Activated CD4-positive, alpha-beta T cell treated with anti-CD3 and anti-CD28 coated beads, Interleukin-2, amount 10 ng/mL, durations not matched to agents 7 days and 5 days (primary cell): ENCODE data around the gene CMTM3. TPM values are rescaled to one million over a fixed set of nuclear protein-coding genes. Genes with fewer than 3 reads are reported as not detected.
"Not testable (repeated sequence)": the region's sequence is repeated elsewhere in the genome, so short reads cannot be mapped to it uniquely, and the experiment has no call there.

Source experiments
- CTCF ChIA-PET: fragments of 350-600 bp; sonication (Branson Sonifier 250); formaldehyde crosslinking; loops from one replicate; lab custom pipeline; 2021; ENCODE audit warnings: antibody characterized with exemption; lab: Charles Lee
- POLR2A ChIA-PET: fragments of 350-600 bp; sonication (Branson Sonifier 250); formaldehyde crosslinking; loops from one replicate; lab custom pipeline; 2021; ENCODE audit warnings: antibody characterized with exemption; lab: Charles Lee
- DNase-seq: peaks from one replicate; pipeline ENCODE4 v3.0.0-alpha.2; 2020
- H3K27ac Mint-ChIP-seq: one replicate; pipeline ENCODE4 v1.8.0; 2021; ENCODE audit warnings: mild to moderate bottlenecking, moderate library complexity, mixed read lengths
- H3K27me3 Mint-ChIP-seq: one replicate; pipeline ENCODE4 v1.8.0; 2021; ENCODE audit warnings: mixed read lengths
- H3K36me3 Mint-ChIP-seq: one replicate; pipeline ENCODE4 v1.8.0; 2021; ENCODE audit warnings: low read depth, mixed read lengths
- H3K4me1 Mint-ChIP-seq: one replicate; pipeline ENCODE4 v1.8.0; 2021; ENCODE audit warnings: mixed read lengths
- H3K4me3 Mint-ChIP-seq: one replicate; pipeline ENCODE4 v1.8.0; 2021; ENCODE audit warnings: mild to moderate bottlenecking, moderate library complexity, mixed read lengths
- H3K9me3 Mint-ChIP-seq: one replicate; pipeline ENCODE4 v1.8.0; 2021; ENCODE audit warnings: mixed read lengths
- total RNA-seq, 2 experiments: library from RNA; stranded (reverse); gene quantifications; one replicate each; pipeline ENCODE4 v1.2.3, GENCODE V29; 2021

Gene CMTM3
- total RNA-seq, 2 experiments from 2014 or later: 100 to 107 TPM

DNA sequence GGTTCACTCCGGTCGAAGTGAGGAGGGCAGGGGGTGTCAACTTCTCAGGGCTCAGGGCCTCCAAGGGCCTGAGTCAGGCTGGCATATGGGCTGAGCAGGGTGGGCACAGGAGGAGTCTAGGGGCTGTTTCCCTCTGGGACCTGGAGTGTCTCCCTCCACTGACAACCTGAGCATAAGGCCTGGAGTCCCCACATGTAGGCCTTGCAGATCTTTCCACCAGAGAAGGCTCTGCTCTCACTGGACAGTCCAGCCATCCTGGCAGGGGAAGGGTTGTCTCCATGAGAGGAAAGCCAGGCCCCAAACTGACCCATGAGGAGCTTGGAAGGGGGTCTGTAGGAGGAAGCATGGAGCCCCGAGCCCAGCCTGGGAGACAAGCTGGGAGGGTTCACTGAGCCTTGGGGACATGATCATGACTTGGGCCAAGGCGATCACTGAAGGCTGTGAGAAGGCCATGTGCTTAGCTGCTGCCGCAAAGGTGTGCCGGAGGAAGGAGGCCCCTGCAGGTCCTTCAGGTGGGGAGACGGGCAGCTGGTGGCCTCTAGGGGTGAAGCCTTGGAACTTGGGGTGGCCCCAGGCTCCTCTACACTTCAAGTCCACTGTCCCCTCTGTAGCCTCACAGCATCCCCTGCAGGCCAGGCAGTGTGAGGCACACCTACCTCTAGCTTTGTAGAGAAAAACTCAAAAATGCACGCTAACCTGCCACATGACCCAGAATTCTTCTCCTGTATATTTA lies 15.4 kb upstream of the CMTM3 start:
- peak overlapping the region; percentile 49 for H3K4me3 Mint-ChIP-seq
- ChIA-PET POLR2A (interaction anchor here (0.6 to 1.3 kb wide), 2 partner anchors 19 to 36 kb away, joined by 3 to 4 read pairs; no protein-coding TSS in a partner anchor), CTCF (interaction anchor here (0.5 to 2.6 kb wide), 27 partner anchors 9 to 279 kb away, joined by 3 to 24 read pairs (median 5); partner anchors contain the start of gene CMTM2)
- DNase-seq: peak; percentile 72
- no peaks in the 10 kb centered on the region for H3K36me3 Mint-ChIP-seq
- peak overlapping the region; percentile 71 for H3K27ac Mint-ChIP-seq
- no peaks in the 10 kb centered on the region for H3K27me3 Mint-ChIP-seq
- peaks cover 53% of the 10 kb centered on the region for H3K4me1 Mint-ChIP-seq
- peaks cover 3% of the 10 kb centered on the region for H3K9me3 Mint-ChIP-seq

DNA sequence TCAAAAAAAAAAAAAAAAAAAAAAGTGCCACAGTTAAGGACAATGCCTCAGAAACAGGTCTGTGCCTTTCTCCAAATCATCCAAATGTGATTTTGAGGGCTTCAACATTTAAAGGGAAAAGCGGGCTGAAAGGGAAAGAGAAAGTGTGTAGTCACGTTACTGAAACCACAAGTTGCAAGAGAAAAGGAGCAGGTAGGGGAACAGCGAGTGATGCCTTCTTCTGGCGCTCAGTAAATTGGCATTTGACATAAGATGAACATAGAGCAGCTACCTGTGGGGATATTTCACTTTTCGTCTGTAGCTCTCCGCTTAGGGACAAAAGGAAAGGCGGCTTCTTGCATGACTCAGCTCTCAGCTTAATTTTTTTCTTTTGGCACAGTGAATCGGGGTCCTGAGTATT lies 14.2 kb upstream of the CMTM3 start:
- Mint-ChIP-seq H3K9me3 (peaks cover 3% of the 10 kb centered on the region), H3K27ac (peak overlapping the region; percentile 81), H3K27me3 (no peaks in the 10 kb centered on the region), H3K4me1 (peaks cover 57% of the 10 kb centered on the region), H3K4me3 (peak overlapping the region; percentile 67), H3K36me3 (no peaks in the 10 kb centered on the region)
- POLR2A ChIA-PET: interaction anchor here (0.7 to 1.3 kb wide), 2 partner anchors 18 to 68 kb away, joined by 3 read pairs; no protein-coding TSS in a partner anchor
- CTCF ChIA-PET: interaction anchor here (0.9 to 2.6 kb wide), 11 partner anchors 8 to 184 kb away, joined by 3 to 24 read pairs (median 9); no protein-coding TSS in a partner anchor
- DNase-seq: peak; percentile 64

DNA sequence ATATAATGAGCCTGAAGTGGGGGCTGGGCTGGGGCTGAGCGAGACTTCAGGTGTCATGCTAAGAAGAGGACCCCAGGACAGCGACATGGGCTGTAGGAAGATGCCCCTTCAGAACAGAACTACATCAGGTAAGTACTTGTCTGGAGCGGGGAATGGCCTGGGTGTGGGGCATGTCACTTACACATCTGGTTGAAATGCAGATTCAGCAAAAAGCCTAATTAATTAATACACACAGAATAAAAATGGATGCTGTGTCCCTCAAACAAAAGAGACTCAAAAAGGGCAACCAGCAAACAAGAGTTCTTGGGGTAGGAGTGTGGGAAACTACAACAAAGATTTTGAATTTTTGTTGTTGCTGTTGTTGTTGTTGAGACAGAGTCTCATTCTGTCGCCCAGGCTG lies 13.5 kb upstream of the CMTM3 start:
- CTCF ChIA-PET: interaction anchor here (0.9 to 2.6 kb wide), 9 partner anchors 7 to 185 kb away, joined by 3 to 24 read pairs (median 9); no protein-coding TSS in a partner anchor
- no peak for DNase-seq
- Mint-ChIP-seq H3K27ac (no peak overlapping the region), H3K4me1 (peaks cover 52% of the 10 kb centered on the region), H3K27me3 (no peaks in the 10 kb centered on the region), H3K9me3 (peaks cover 3% of the 10 kb centered on the region), H3K36me3 (no peaks in the 10 kb centered on the region), H3K4me3 (peak overlapping the region; percentile 67)
- POLR2A ChIA-PET: interaction anchor here (0.7 kb wide), 1 partner anchor 69 kb away, joined by 3 read pairs; no protein-coding TSS in a partner anchor

DNA sequence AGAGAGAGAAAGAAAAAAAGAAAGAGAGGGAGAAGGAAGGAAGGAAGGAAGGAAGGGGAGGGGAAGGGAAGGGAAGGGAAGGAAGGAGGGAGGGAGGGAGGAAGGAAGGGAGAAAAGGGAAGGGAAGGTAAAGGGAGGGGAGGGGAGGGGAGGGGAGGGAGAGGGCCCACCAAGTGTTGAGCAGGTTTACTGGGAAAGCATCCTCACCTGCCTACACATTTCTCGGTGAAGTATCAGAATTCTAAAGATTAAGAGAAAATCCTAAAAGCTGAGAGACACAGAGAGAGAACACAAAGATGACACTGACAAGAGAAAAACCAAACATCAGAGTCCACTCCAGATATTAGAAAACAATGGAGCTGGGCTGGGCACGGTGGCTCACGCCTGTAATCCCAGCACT lies 12.3 kb upstream of the CMTM3 start:
- POLR2A ChIA-PET: no interaction called here
- CTCF ChIA-PET: interaction anchor here (1.5 kb wide), 1 partner anchor 16 kb away, joined by 5 read pairs; no protein-coding TSS in a partner anchor

DNA sequence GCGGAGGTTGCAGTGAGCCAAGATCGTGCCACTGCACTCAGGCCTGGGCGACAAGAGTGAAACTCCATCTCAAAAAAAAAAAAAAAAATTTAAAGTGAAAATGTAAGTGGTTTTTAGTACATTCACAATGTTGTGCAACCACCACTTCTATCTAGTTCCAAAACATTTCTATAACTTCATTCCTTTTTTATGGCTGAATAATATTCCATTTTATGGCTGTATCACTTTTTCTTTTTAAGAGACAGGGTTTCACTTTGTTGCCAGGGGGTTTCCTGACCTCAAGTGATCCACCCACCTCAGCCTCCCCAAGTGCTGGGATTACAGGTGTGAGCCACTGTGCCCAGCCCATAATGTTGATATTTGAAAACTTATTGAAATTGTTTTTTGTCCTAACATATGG lies 11.7 kb upstream of the CMTM3 start:
- Mint-ChIP-seq H3K36me3 (no peaks in the 10 kb centered on the region), H3K4me3 (no peak overlapping the region), H3K9me3 (peaks cover 3% of the 10 kb centered on the region), H3K27ac (no peak overlapping the region), H3K27me3 (no peaks in the 10 kb centered on the region), H3K4me1 (peaks cover 57% of the 10 kb centered on the region)
- ChIA-PET POLR2A (no interaction called here), CTCF (interaction anchor here (0.6 to 1.5 kb wide), 2 partner anchors 10 to 15 kb away, joined by 3 to 5 read pairs; no protein-coding TSS in a partner anchor)
- DNase-seq: no peak

More for the DNA sequence above, 12.3 kb upstream of the CMTM3 start:
- Mint-ChIP-seq H3K36me3 (no peaks in the 10 kb centered on the region), H3K4me1 (peaks cover 57% of the 10 kb centered on the region), H3K27ac (peak overlapping the region; percentile 41), H3K9me3 (peaks cover 3% of the 10 kb centered on the region), H3K4me3 (no peak overlapping the region), H3K27me3 (no peaks in the 10 kb centered on the region)
- no peak for DNase-seq

DNA sequence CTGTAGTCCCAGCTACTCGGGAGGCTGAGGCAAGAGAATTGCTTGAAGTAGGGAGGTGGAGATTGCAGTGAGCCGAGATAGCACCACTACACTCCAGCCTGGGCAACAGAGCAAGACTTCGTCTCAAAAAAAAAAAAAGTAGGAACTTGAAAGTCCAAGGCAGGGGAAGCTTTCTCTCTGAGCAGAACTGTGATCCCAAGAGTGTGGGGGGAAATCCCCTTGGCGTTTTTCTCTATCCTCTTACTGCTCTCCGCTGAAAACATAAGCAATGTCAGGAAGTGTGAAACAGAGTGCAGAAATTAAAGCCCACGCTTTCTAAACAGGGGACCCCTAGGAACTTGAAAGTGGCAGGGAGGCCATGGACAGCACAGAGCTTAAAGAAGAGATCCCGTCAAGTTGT lies 9.8 kb upstream of the CMTM3 start:
- Mint-ChIP-seq H3K36me3 (no peaks in the 10 kb centered on the region), H3K27ac (no peak overlapping the region), H3K4me3 (no peak overlapping the region), H3K9me3 (peaks cover 3% of the 10 kb centered on the region), H3K4me1 (peaks cover 54% of the 10 kb centered on the region), H3K27me3 (no peaks in the 10 kb centered on the region)
- no peak for DNase-seq
- ChIA-PET POLR2A (interaction anchor here (0.6 kb wide), 1 partner anchor 43 kb away, joined by 3 read pairs; no protein-coding TSS in a partner anchor), CTCF (interaction anchor here (0.6 kb wide), 1 partner anchor 1202 kb away, joined by 3 read pairs; no protein-coding TSS in a partner anchor)

DNA sequence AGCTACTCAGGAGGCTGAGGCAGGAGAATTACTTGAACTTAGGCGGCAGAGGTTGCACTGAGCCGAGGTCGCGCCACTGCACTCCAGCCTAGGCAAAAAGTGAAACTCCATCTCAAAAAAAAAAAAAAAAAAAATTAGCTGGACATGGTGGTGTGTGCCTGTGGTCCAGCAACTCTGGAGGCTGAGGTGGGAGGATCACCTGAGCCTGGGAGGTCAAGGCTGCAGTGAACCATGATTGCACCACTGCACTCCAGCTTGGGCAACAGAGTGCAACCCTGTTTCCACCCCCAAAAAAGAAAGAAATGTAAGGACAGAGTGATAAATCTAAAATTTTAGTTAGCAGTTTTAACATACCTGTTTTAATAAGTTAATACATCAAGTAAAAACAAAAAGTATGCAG lies 7.9 kb upstream of the CMTM3 start:
- H3K9me3 Mint-ChIP-seq: peaks cover 10% of the 10 kb centered on the region
- DNase-seq, H3K36me3 Mint-ChIP-seq, POLR2A ChIA-PET, H3K27me3 Mint-ChIP-seq, H3K4me3 Mint-ChIP-seq: not testable (repeated sequence)
- peak overlapping the region; percentile 91 for H3K27ac Mint-ChIP-seq
- CTCF ChIA-PET: interaction anchor here (0.6 to 4.7 kb wide), 5 partner anchors 12 to 188 kb away, joined by 3 to 25 read pairs (median 3); partner anchors contain the start of gene CKLF
- peaks cover 51% of the 10 kb centered on the region for H3K4me1 Mint-ChIP-seq

DNA sequence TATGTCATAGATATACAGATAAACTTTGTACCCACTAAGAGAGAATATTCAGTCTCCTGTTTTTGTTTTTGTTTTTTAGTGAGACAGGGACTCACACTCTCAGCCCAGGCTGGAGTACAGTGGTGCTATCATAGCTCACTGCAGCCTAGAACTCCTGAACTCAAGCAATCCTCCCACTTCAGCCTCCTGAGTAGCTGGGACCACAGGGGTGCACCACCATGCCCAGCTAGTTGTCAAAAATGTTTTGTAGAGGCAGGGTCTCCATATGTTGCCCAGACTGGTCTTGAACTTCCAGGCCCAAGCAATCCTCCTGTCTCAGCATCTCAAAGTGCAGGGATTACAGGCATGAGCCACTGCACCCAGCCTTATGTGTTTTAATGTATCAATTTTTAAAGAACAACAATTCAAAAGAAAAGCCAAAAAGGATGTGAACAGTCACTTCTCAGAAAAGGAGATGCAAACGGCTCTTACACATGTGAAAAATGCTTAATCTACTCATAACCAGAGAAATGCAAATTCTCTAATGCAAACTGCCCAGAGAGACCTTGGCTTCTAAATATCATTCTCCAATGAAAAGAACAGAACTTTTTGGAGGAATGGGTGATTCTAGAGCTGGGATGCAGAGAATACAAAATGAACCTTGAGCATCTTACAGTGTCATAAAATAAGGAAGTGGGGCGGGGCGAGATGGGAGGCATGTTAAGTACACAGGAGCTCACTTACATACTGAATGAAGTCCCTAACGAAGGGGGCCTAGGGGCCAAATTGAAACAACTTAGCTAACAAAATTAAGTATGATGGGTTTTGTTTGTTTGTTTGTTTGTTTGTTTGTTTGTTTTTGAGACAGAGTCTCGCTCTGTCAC lies 7.3 kb upstream of the CMTM3 start:
- Mint-ChIP-seq H3K36me3 (peaks cover 11% of the 10 kb centered on the region), H3K9me3 (peaks cover 10% of the 10 kb centered on the region), H3K4me3 (peak overlapping the region; percentile 42), H3K27me3 (no peaks in the 10 kb centered on the region), H3K27ac (peak overlapping the region; percentile 91), H3K4me1 (peaks cover 48% of the 10 kb centered on the region)
- ChIA-PET CTCF (interaction anchor here (0.9 to 4.7 kb wide), 5 partner anchors 7 to 82 kb away, joined by 3 to 25 read pairs (median 3); no protein-coding TSS in a partner anchor), POLR2A (interaction anchor here (0.9 kb wide), 1 partner anchor 33 kb away, joined by 4 read pairs; no protein-coding TSS in a partner anchor)
- peak; percentile 33 for DNase-seq

DNA sequence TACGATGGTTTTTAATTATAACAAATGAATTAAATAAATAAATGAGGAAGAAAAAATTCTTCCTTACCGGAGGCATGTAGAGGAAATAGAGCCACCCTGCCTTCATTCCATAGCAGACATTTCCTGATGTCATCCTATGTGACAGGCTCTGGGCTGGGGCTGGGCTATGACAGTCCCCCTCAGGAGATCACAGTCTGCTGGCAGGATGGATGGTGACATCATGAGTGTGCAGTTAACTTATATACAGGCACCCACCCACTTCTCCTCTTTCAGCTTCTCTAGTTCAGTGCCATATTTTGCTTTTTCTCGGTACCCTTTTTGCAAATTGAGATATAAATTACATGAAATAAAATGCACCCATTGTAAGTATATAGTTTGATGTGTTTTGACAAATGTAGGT lies 6.4 kb upstream of the CMTM3 start:
- ChIA-PET CTCF (interaction anchor here (0.7 to 4.7 kb wide), 7 partner anchors 8 to 192 kb away, joined by 3 to 25 read pairs (median 4); no protein-coding TSS in a partner anchor), POLR2A (interaction anchor here (0.9 kb wide), 1 partner anchor 34 kb away, joined by 4 read pairs; no protein-coding TSS in a partner anchor)
- H3K36me3 Mint-ChIP-seq: peaks cover 11% of the 10 kb centered on the region
- H3K9me3 Mint-ChIP-seq: peaks cover 10% of the 10 kb centered on the region
- H3K27me3 Mint-ChIP-seq: no peaks in the 10 kb centered on the region
- peak overlapping the region; percentile 82 for H3K27ac Mint-ChIP-seq
- H3K4me3 Mint-ChIP-seq: no peak overlapping the region
- H3K4me1 Mint-ChIP-seq: peaks cover 53% of the 10 kb centered on the region
- peak; percentile 29 for DNase-seq

DNA sequence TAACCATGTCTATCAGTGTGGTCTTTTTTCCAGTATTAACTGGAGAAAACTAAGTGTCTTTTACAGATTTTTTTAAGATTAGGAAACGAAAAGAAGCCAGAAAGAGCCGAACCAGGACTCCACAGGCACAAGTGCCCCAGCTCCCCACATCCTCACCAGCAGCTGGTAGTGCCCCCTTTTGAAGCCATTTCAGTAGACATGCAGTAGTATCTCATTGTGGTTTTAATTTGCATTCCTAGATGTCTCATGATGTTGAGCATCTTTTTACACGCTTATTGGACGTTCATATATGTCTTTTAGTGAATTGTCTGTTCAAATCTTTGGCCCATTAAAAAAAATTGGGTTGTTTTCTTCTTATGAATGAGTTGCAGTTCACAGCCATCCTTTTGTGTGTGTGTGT lies 4.8 kb upstream of the CMTM3 start:
- Mint-ChIP-seq H3K27ac (peak overlapping the region; percentile 39), H3K4me3 (no peak overlapping the region), H3K27me3 (no peaks in the 10 kb centered on the region), H3K36me3 (peaks cover 11% of the 10 kb centered on the region), H3K9me3 (peaks cover 7% of the 10 kb centered on the region), H3K4me1 (peaks cover 59% of the 10 kb centered on the region)
- CTCF ChIA-PET: interaction anchor here (4.7 kb wide), 1 partner anchor 9 kb away, joined by 25 read pairs; no protein-coding TSS in a partner anchor
- peak; percentile 32 for DNase-seq
- POLR2A ChIA-PET: no interaction called here

DNA sequence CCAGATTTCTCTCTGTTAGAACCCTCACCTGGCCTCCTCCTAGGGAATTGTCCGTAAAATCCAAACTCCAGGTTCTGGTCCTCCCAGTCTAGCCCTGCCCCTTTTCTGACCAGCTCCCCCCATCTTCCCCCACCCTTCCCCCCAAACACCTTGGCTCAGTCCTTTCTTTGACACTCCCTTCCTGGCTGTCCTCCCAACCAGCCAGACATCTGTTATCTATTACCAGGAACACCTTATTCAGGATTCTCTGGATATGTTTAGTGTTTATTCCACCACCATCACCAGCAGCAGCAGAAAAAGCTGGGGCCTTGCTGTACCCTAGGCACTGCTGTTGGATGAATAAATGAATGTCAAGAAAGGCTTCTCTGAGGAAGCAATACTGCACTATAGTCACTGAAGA lies 4.0 kb upstream of the CMTM3 start:
- no peak for DNase-seq
- POLR2A ChIA-PET: no interaction called here
- no peak overlapping the region for H3K4me3 Mint-ChIP-seq
- peaks cover 7% of the 10 kb centered on the region for H3K9me3 Mint-ChIP-seq
- CTCF ChIA-PET: interaction anchor here (0.8 to 4.7 kb wide), 2 partner anchors 8 to 50 kb away, joined by 4 to 25 read pairs; no protein-coding TSS in a partner anchor
- H3K36me3 Mint-ChIP-seq: peaks cover 11% of the 10 kb centered on the region
- H3K27ac Mint-ChIP-seq: no peak overlapping the region
- peaks cover 55% of the 10 kb centered on the region for H3K4me1 Mint-ChIP-seq
- H3K27me3 Mint-ChIP-seq: no peaks in the 10 kb centered on the region

DNA sequence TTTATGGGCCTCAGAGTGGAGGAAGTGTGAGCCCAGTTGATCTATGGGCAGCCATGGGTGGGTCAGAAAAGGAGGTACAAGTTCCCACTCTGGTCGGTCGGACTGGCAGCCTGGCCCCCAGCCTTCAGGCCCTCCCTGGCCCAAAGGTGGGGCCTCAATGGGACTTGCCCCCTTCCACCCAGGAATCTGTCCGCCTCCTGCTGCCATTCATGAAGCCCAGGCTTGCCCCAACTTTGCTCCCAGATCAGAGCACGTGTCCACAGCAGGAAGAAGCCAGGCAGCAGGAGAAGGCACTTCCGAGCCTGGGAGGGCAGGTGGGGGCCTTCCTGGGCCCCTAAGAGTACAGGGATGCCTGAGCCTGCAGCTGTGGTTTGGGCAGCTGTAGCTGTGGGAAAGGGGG lies 3.0 kb upstream of the CMTM3 start:
- peaks cover 60% of the 10 kb centered on the region for H3K4me1 Mint-ChIP-seq
- peaks cover 13% of the 10 kb centered on the region for H3K36me3 Mint-ChIP-seq
- peaks cover 7% of the 10 kb centered on the region for H3K9me3 Mint-ChIP-seq
- no peak overlapping the region for H3K27ac Mint-ChIP-seq
- ChIA-PET POLR2A (no interaction called here), CTCF (interaction anchor here (1.2 to 1.5 kb wide), 2 partner anchors 12 to 81 kb away, joined by 3 to 7 read pairs; no protein-coding TSS in a partner anchor)
- no peak overlapping the region for H3K4me3 Mint-ChIP-seq
- DNase-seq: no peak
- H3K27me3 Mint-ChIP-seq: no peaks in the 10 kb centered on the region
